ENCODE measurements around the gene GOLGA6D. TPM values are rescaled to one million over a fixed set of nuclear protein-coding genes. Genes with fewer than 3 reads are reported as not detected.
"Not testable (repeated sequence)": the region's sequence is repeated elsewhere in the genome, so short reads cannot be mapped to it uniquely, and the experiment has no call there.

GOLGA6D gene
- total and polyA plus RNA-seq, 2 of the 8 experiments (the other 6 are each of a cell fraction or from before 2014, with no cell fraction given): 0.27 to 0.69 TPM

GRCh38 chr15:75259873-75260272 is 22.8 kb upstream of the GOLGA6D start:
- no CpG with 5 or more reads among the region's 3 CpGs for WGBS, 2 experiments (ENCODE audit: extremely low coverage in 1 of 2, insufficient coverage in 1 of 2, insufficient read length in 1 of 2, insufficient replicate concordance in 2 of 2, low coverage in 1 of 2, low lambda C conversion rate in 2 of 2, missing lambda C conversion rate in 1 of 2)
- H3K4me2 ChIP-seq (ENCODE audit: insufficient read depth in 1 of 2, low read depth in 2 of 2, low read length in 2 of 2): not testable (repeated sequence)

GRCh38 chr15:75273751-75274359 is 8.8 kb upstream of the GOLGA6D start:
- H2BK5ac ChIP-seq (ENCODE audit: low read depth, low read length); H2BK120ac ChIP-seq (replicated peaks; ENCODE audit: low read depth, low read length); H4K20me1 ChIP-seq (replicated peaks in 1 of 2; ENCODE audit: control insufficient read depth in 1 of 2, insufficient read depth in 2 of 2, low read length in 2 of 2); H2BK20ac ChIP-seq (ENCODE audit: low read length); H3K27me3 ChIP-seq (replicated peaks in 1 of 4; ENCODE audit: control insufficient read depth in 3 of 4, extremely low read depth in 1 of 4, insufficient read depth in 3 of 4, low read length in 3 of 4); H3K4me3 ChIP-seq (ENCODE audit: extremely low read depth in 1 of 4, insufficient read depth in 2 of 4, low read depth in 3 of 4, low read length in 4 of 4); POLR2A ChIA-PET (ENCODE audit: partially characterized antibody); H3K14ac ChIP-seq (ENCODE audit: insufficient read length); H3K4me2 ChIP-seq (ENCODE audit: insufficient read depth in 1 of 2, low read depth in 2 of 2, low read length in 2 of 2); FAIRE-seq; H2AFZ ChIP-seq (ENCODE audit: low read length); H3K9me3 ChIP-seq (ENCODE audit: insufficient read depth in 2 of 2, low read depth in 1 of 2, low read length in 1 of 2); H4K8ac ChIP-seq (ENCODE audit: extremely low read depth, insufficient read depth, low read length); H3K18ac ChIP-seq (ENCODE audit: extremely low read depth, low read length); H4K91ac ChIP-seq (replicated peaks; ENCODE audit: insufficient read length, low read length); H2BK12ac ChIP-seq (ENCODE audit: low read depth, low read length); H3K79me2 ChIP-seq (ENCODE audit: control insufficient read depth in 1 of 2, insufficient read depth in 2 of 2, low read length in 2 of 2); H3K56ac ChIP-seq (replicated peaks; ENCODE audit: insufficient read length, low read depth, low read length); H4K5ac ChIP-seq (ENCODE audit: insufficient read length, low read depth, low read length); H3K4me1 ChIP-seq (replicated peaks in 1 of 4; ENCODE audit: control insufficient read depth in 3 of 4, insufficient read depth in 4 of 4, low read length in 3 of 4); H3K79me1 ChIP-seq (ENCODE audit: low read depth, low read length); DNase-seq (ENCODE audit: low read depth in 1 of 2, low spot score in 2 of 2); H3K27ac ChIP-seq (ENCODE audit: low read depth, low read length); H2AK5ac ChIP-seq (ENCODE audit: low read depth, low read length); H2BK15ac ChIP-seq (ENCODE audit: low read length); H3K4ac ChIP-seq (replicated peaks; ENCODE audit: insufficient read length, low read depth, low read length); H3K36me3 ChIP-seq (ENCODE audit: control insufficient read depth in 2 of 4, insufficient read depth in 4 of 4, low read length in 3 of 4); H3K23me2 ChIP-seq (ENCODE audit: low read depth, low read length); H3K9ac ChIP-seq (replicated peaks in 1 of 4; ENCODE audit: extremely low read depth in 1 of 4, low read depth in 3 of 4, low read length in 3 of 4); H3K23ac ChIP-seq (ENCODE audit: insufficient read length): not testable (repeated sequence)
- CTCF ChIA-PET (ENCODE audit: partially characterized antibody): interaction anchor here (0.7 to 1.5 kb wide), 9 partner anchors 24 to 1237 kb away, joined by 3 to 12 read pairs (median 3); no protein-coding TSS in a partner anchor
- WGBS, 2 experiments (ENCODE audit: extremely low coverage in 1 of 2, insufficient coverage in 1 of 2, insufficient read length in 1 of 2, insufficient replicate concordance in 2 of 2, low coverage in 1 of 2, low lambda C conversion rate in 2 of 2, missing lambda C conversion rate in 1 of 2): 95% methylated on average over 3 of the region's 8 CpGs; no CpG with 5 or more reads in 1 of the 2 experiments

More at GRCh38 chr15:75259873-75260272, 22.8 kb upstream of the GOLGA6D start:
- H2AK5ac ChIP-seq (ENCODE audit: low read depth, low read length); H4K8ac ChIP-seq (ENCODE audit: extremely low read depth, insufficient read depth, low read length); H3K27me3 ChIP-seq (replicated peaks in 1 of 4; ENCODE audit: control insufficient read depth in 3 of 4, extremely low read depth in 1 of 4, insufficient read depth in 3 of 4, low read length in 3 of 4); H3K23ac ChIP-seq (ENCODE audit: insufficient read length); H2BK5ac ChIP-seq (ENCODE audit: low read depth, low read length); H3K56ac ChIP-seq (replicated peaks; ENCODE audit: insufficient read length, low read depth, low read length); H3K4me1 ChIP-seq (replicated peaks in 1 of 4; ENCODE audit: control insufficient read depth in 3 of 4, insufficient read depth in 4 of 4, low read length in 3 of 4); H3K23me2 ChIP-seq (ENCODE audit: low read depth, low read length); H3K18ac ChIP-seq (ENCODE audit: extremely low read depth, low read length); H3K14ac ChIP-seq (ENCODE audit: insufficient read length); H3K4ac ChIP-seq (replicated peaks; ENCODE audit: insufficient read length, low read depth, low read length); H3K4me3 ChIP-seq (ENCODE audit: extremely low read depth in 1 of 4, insufficient read depth in 2 of 4, low read depth in 3 of 4, low read length in 4 of 4); DNase-seq (ENCODE audit: low read depth in 1 of 2, low spot score in 2 of 2); H3K27ac ChIP-seq (ENCODE audit: low read depth, low read length); H3K79me1 ChIP-seq (ENCODE audit: low read depth, low read length); POLR2A ChIA-PET (ENCODE audit: partially characterized antibody); H2BK15ac ChIP-seq (ENCODE audit: low read length); H3K9ac ChIP-seq (replicated peaks in 1 of 4; ENCODE audit: extremely low read depth in 1 of 4, low read depth in 3 of 4, low read length in 3 of 4); H3K36me3 ChIP-seq (ENCODE audit: control insufficient read depth in 2 of 4, insufficient read depth in 4 of 4, low read length in 3 of 4); H2BK20ac ChIP-seq (ENCODE audit: low read length); CTCF ChIA-PET (ENCODE audit: partially characterized antibody); H4K5ac ChIP-seq (ENCODE audit: insufficient read length, low read depth, low read length); H4K20me1 ChIP-seq (replicated peaks in 1 of 2; ENCODE audit: control insufficient read depth in 1 of 2, insufficient read depth in 2 of 2, low read length in 2 of 2); H4K91ac ChIP-seq (replicated peaks; ENCODE audit: insufficient read length, low read length); H3K79me2 ChIP-seq (ENCODE audit: control insufficient read depth in 1 of 2, insufficient read depth in 2 of 2, low read length in 2 of 2); H2BK12ac ChIP-seq (ENCODE audit: low read depth, low read length); H2AFZ ChIP-seq (ENCODE audit: low read length); H3K9me3 ChIP-seq (ENCODE audit: insufficient read depth in 2 of 2, low read depth in 1 of 2, low read length in 1 of 2); H2BK120ac ChIP-seq (replicated peaks; ENCODE audit: low read depth, low read length); FAIRE-seq: not testable (repeated sequence)

Data from H1 (cell line).